OCI-LY7 (cell line): ENCODE measurements around the gene GAMT. TPM values are rescaled to one million over a fixed set of nuclear protein-coding genes. Genes with fewer than 3 reads are reported as not detected.

Source experiments
- Bru-seq: library from RNA; stranded (reverse); fragments of 400-500 nt; gene quantifications from one replicate; lab custom pipeline; 2021; lab: Mats Ljungman, UMichigan
- BruChase-seq, 2 experiments: library from RNA; stranded (reverse); fragments of 400-500 nt; gene quantifications; one replicate each; lab custom pipeline; 2021; lab: Mats Ljungman, UMichigan
- BruUV-seq: library from RNA; stranded (reverse); fragments of 400-500 nt; replicated peaks from 2 replicates; lab custom pipeline; 2021; lab: Mats Ljungman, UMichigan
- CTCF ChIA-PET: fragments of 300-600 bp; sonication (Branson Sonifier 250); formaldehyde crosslinking; loops from one replicate; lab custom pipeline; 2022; ENCODE audit warnings: antibody characterized with exemption; ENCODE audit not compliant: unreplicated experiment; lab: Charles Lee
- POLR2A ChIA-PET: fragments of 300-600 bp; sonication (Branson Sonifier 250); formaldehyde crosslinking; loops from one replicate; lab custom pipeline; 2022; ENCODE audit warnings: antibody characterized with exemption; lab: Charles Lee
- DNase-seq: peaks from one replicate; pipeline ENCODE4 v3.0.0-alpha.2; 2015; ENCODE audit warnings: low spot score
- H2AFZ ChIP-seq: fragments of 200-600 bp; sonication (generic), shearing (Covaris generic); 2 replicates; pipeline ENCODE4 v1.6.1; 2014; ENCODE audit warnings: mild to moderate bottlenecking, antibody characterized with exemption, low read length, moderate library complexity
- H3K27ac ChIP-seq: fragments of 200-600 bp; sonication (generic); 2 replicates; pipeline ENCODE4 v1.5.1; 2014; ENCODE audit warnings: mixed run types, low read depth, mild to moderate bottlenecking, moderate library complexity, low read length, inconsistent platforms; ENCODE audit not compliant: poor library complexity, severe bottlenecking
- H3K36me3 ChIP-seq: fragments of 200-600 bp; sonication (generic); 2 replicates; pipeline ENCODE4 v1.6.1; 2014; ENCODE audit warnings: mild to moderate bottlenecking, antibody characterized with exemption, low read length, moderate library complexity, mixed read lengths; ENCODE audit not compliant: insufficient read depth
- H3K4me1 ChIP-seq: fragments of 200-600 bp; sonication (generic); 2 replicates; pipeline ENCODE4 v1.5.1; 2014; ENCODE audit warnings: mild to moderate bottlenecking, low read length; ENCODE audit not compliant: insufficient read depth, poor library complexity, severe bottlenecking
- H3K4me2 ChIP-seq: fragments of 200-600 bp; sonication (generic); 2 replicates; pipeline ENCODE4 v1.6.1; 2014; ENCODE audit warnings: mild to moderate bottlenecking, low read length
- H3K4me3 ChIP-seq: fragments of 200-600 bp; sonication (generic); 2 replicates; pipeline ENCODE4 v1.5.1; 2014; ENCODE audit warnings: mild to moderate bottlenecking, low read depth, low read length; ENCODE audit not compliant: poor library complexity, severe bottlenecking
- H3K79me2 ChIP-seq: fragments of 200-600 bp; sonication (generic); 2 replicates; pipeline ENCODE4 v1.6.1; 2016; ENCODE audit warnings: low read depth, mild to moderate bottlenecking, low read length, moderate library complexity, mixed read lengths; ENCODE audit not compliant: insufficient read depth
- H3K9me2 ChIP-seq: fragments of 200-600 bp; sonication (generic); 2 replicates; pipeline ENCODE4 v1.6.1; 2016; ENCODE audit warnings: mild to moderate bottlenecking, low read length, mixed read lengths; ENCODE audit not compliant: insufficient read depth
- H3K9me3 ChIP-seq: fragments of 200-600 bp; sonication (generic); 2 replicates; pipeline ENCODE4 v1.6.1; 2014; ENCODE audit warnings: mild to moderate bottlenecking, mixed run types, low read length, mixed read lengths
- H4K20me1 ChIP-seq: fragments of 200-600 bp; sonication (generic); 2 replicates; pipeline ENCODE4 v1.6.1; 2014; ENCODE audit warnings: mild to moderate bottlenecking, antibody characterized with exemption, low read length, moderate library complexity, mixed read lengths; ENCODE audit not compliant: insufficient read depth
- EZH2phosphoT487 ChIP-seq: fragments of 200-600 bp; sonication (generic); IDR thresholded peaks from 2 replicates; pipeline ENCODE4 v1.6.1; 2018; ENCODE audit warnings: low read depth, borderline replicate concordance, mild to moderate bottlenecking, mixed run types, antibody characterized with exemption, low read length, moderate library complexity, mixed read lengths
- intact Hi-C: fragments of 100-400 bp; cut with micrococcal nuclease; formaldehyde crosslinking; loops from one replicate; pipeline ENCODE4 v1.10.0; 2022; ENCODE audit not compliant: unreplicated experiment
- long read RNA-seq: library from polyadenylated mRNA; stranded (forward); transcript quantifications from one replicate; pipeline ENCODE4 v2.0.0, GENCODE V29; 2022
- total RNA-seq, 2 experiments: library from RNA; depleted of rRNA in 1 of 2; stranded (reverse); fragments of >200 nt in 1 of 2; shearing (Covaris generic) in 1 of 2; gene quantifications; 2 replicates each; pipeline ENCODE4 v1.2.3, GENCODE V29; 2014 to 2022
- TF ChIP-seq, protein P1 (sequence below): fragments of 200-600 bp; sonication (generic); conservative IDR thresholded peaks from 2 replicates; pipeline ENCODE4 v1.5.1; 2014; ENCODE audit warnings: mild to moderate bottlenecking, antibody characterized with exemption, low read length, moderate library complexity, mixed read lengths

The GAMT gene
- total RNA-seq (2014; rRNA removed; shearing (Covaris generic)) (9.7 and 14.4 TPM in 2 replicates), total RNA-seq (2022) (17.6 and 27.5 TPM in 2 replicates), Bru-seq, nascent RNA (percentile 41 among the genes with signal in this experiment), BruChase-seq, experiment 1, labeled RNA remaining after a 6-hour chase (percentile 43 among the genes with signal in this experiment), BruChase-seq, experiment 2, labeled RNA remaining after a 2-hour chase (percentile 39 among the genes with signal in this experiment)
- long read RNA-seq, transcript GAMT-201 (6 exons, 1,121 nt): major isoform, 40 of 48 reads
- long read RNA-seq, partial matches to known transcripts: 1 of 48 reads
- long read RNA-seq, other reads (novel, unspliced or antisense): 6 of 48 reads

DNA sequence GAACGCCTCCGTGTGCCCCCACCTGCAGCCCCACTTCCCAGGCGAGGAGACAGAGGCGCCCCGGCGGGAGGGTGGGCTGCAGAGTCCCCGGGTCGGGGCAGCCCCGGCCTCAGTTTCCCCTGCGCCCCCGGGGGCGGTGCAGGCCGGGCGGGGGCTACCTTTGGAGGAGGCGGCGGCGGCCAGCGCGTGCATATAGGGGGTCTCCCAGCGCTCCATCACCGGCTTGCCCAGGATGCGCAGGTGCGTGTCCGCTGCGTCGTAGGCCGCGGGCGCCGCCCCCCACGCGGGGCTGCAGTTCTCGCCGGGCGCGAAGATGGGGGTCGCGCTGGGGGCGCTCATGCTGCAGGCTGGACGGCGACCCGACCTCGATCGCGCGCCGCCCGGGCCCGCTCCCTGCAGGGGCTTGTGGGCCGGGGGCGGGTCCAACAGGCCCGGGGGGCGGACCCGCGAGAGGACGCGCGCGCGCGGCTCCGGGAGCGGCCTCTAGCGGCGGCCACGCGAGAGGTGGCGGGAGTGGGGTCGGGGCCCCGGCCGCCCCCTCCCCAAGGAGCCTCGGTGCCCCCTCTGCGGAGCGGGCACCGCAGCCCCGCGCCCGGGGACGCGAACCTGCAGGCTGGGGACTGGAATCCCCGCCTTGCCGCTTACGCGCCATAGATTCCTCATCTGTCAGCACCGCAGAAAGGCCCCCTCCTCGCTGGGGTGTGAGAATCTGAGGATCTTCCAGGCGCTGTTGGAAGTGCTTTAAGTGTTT lies at the start of gene GAMT:
TSS of gene GAMT (minus strand) at position 405 of the 751 bp plus-strand sequence. CDS start at position 339, 66 bp downstream.
- intact Hi-C loops: no loop called here
- POLR2A ChIA-PET: no interaction called here
- H3K4me2 ChIP-seq: peak within 1 kb of the TSS; percentile 78
- no peaks in the 10 kb centered on the region for H3K9me2 ChIP-seq
- no peak within 1 kb of the TSS for H3K27ac ChIP-seq
- no peaks in the 10 kb centered on the region for H3K9me3 ChIP-seq
- peak; percentile 62 for DNase-seq
- 0 out of 2 replicates have a peak, but pooled peaks cover 14% of the 10 kb centered on the region for H3K36me3 ChIP-seq
- peak within 1 kb of the TSS; percentile 71 for H3K4me3 ChIP-seq
- no peak within 1 kb of the TSS; the same call in 1 of the 2 replicates for H2AFZ ChIP-seq
- CTCF ChIA-PET: no interaction called here
- no TSS peak for BruUV-seq
- no peaks in the 10 kb centered on the region for H4K20me1 ChIP-seq
- peaks cover 12% of the 10 kb centered on the region for H3K4me1 ChIP-seq
- TF ChIP-seq, protein P1, sequence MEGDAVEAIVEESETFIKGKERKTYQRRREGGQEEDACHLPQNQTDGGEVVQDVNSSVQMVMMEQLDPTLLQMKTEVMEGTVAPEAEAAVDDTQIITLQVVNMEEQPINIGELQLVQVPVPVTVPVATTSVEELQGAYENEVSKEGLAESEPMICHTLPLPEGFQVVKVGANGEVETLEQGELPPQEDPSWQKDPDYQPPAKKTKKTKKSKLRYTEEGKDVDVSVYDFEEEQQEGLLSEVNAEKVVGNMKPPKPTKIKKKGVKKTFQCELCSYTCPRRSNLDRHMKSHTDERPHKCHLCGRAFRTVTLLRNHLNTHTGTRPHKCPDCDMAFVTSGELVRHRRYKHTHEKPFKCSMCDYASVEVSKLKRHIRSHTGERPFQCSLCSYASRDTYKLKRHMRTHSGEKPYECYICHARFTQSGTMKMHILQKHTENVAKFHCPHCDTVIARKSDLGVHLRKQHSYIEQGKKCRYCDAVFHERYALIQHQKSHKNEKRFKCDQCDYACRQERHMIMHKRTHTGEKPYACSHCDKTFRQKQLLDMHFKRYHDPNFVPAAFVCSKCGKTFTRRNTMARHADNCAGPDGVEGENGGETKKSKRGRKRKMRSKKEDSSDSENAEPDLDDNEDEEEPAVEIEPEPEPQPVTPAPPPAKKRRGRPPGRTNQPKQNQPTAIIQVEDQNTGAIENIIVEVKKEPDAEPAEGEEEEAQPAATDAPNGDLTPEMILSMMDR: peak; percentile 69
- TF ChIP-seq EZH2phosphoT487: no peak
- H3K79me2 ChIP-seq: no peaks in the 10 kb centered on the region

DNA sequence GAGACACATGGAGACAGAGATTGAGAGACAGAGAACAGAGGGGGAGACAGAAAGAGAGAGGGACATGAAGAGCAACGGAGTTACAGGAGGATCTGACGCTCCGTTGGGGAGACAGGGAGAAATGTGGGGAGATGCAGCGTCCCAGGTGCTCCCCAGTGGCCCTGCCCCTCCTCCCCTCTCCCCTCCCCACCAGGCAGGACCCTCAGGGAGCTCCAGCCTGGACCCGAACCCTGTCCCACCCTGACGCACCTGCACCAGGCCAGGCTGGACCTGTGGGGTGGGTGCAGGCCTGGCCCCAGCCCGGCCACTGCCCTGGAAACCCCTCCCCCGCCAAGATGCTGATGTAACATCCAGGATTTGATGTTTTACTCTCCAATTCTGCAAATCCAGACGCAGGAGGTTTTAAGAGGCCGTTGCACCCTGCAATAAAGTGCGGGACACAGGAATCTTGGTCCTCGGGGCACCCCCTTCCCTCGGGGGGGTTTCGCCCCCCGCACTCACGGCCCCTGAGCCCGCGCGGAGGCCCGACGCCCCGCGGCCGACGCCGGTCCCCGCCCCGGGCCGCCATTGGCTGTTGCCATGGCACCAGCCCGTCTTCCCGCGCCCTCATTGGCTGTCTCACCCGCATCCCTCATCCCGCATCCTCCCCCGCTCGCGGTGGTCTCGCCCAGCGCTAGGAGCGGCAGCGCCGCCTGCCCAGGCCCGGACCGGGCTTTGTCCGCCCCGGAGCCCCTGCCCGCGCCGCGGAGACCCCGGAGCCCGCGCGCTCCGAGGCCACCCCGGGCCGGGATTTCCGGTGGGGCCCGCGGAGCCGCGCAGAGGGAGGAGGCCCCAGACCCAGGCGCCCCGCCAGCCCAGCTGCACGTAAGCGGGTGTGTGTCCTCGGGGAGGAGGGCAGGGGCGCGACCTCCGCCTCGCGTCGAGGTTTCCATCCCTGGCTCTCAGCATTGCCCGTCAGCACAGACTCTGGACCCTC lies 48.4 kb upstream of the GAMT start, which contains the start of gene APC2:
TSS of gene APC2 (plus strand) at position 655 of the 976 bp plus-strand sequence. CDS start 2,881 bp downstream, outside the sequence.
- Histone ChIP-seq H2AFZ (peak within 1 kb of the TSS; percentile 8; the same call in 1 of the 2 replicates), H3K4me3 (peak within 1 kb of the TSS; percentile 46), H3K4me1 (peaks cover 31% of the 10 kb centered on the region), H3K9me3 (no peaks in the 10 kb centered on the region), H3K9me2 (no peaks in the 10 kb centered on the region), H3K4me2 (peak within 1 kb of the TSS; percentile 62), H3K79me2 (no peaks in the 10 kb centered on the region), H3K36me3 (no peaks in the 10 kb centered on the region), H3K27ac (no peak within 1 kb of the TSS), H4K20me1 (no peaks in the 10 kb centered on the region; the same call in 1 of the 2 replicates)
- ChIA-PET CTCF (no interaction called here), POLR2A (no interaction called here)
- peak; percentile 75 for DNase-seq
- TF ChIP-seq EZH2phosphoT487: no peak
- TF ChIP-seq, protein P1: no peak
- intact Hi-C loops: no loop called here
- no TSS peak for BruUV-seq
